ENCODE results near the gene SLC15A1.

The SLC15A1 gene

DNA sequence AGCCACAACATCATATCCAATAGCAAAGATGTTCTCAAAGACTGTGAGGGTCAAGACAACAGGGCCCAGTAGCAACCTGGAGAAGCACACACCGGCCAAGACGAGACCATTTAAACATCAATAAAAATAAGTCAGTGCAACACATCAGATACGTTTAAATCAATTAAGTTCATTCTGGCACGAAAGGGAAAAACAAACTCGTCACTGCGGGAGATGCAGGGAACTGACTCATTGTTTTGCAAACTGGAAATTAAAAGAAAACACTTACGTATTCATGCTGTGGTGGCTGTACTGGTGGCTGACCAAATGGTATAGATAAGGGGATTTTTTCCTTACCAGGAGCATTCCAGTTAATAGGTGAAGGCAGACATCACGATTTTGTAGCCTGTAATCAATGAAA, 26.3 kb upstream of the SLC15A1 start (continued):
- TF ChIP-seq PRDM6 (tag by site-specific recombination; IDR thresholded peaks at IDR 0.05) (peak; percentile 79), ZNF214 (tag by site-specific recombination; IDR thresholded peaks at IDR 0.05; ENCODE audit: borderline replicate concordance) (no peak), ZNF776 (tag by site-specific recombination; IDR thresholded peaks at IDR 0.05; ENCODE audit: borderline replicate concordance) (no peak), YY2 (tag by site-specific recombination; IDR thresholded peaks at IDR 0.05) (no peak), ZNF366 (tag by site-specific recombination; conservative IDR thresholded peaks at IDR 0.05) (no peak), ZNF677 (tag by site-specific recombination; IDR thresholded peaks at IDR 0.05) (no peak), ZNF354C (tag by site-specific recombination; IDR thresholded peaks at IDR 0.05; ENCODE audit: borderline replicate concordance, low read depth) (no peak), ZNF580 (tag by site-specific recombination; IDR thresholded peaks at IDR 0.05) (no peak), ZNF433 (tag by site-specific recombination; IDR thresholded peaks at IDR 0.05; ENCODE audit: low read depth) (no peak), SCRT1 (tag by site-specific recombination; IDR thresholded peaks at IDR 0.05; ENCODE audit: borderline replicate concordance) (no peak), ZBTB7A (tag by site-specific recombination; IDR thresholded peaks at IDR 0.05; ENCODE audit: low read depth) (no peak), ZNF184 (tag by site-specific recombination; IDR thresholded peaks at IDR 0.05) (no peak), ZNF791 (tag by site-specific recombination; IDR thresholded peaks at IDR 0.05) (no peak), ZNF785 (tag by site-specific recombination; IDR thresholded peaks at IDR 0.05) (no peak), ZNF549 (tag by site-specific recombination; IDR thresholded peaks at IDR 0.05) (no peak), ZEB2 (tag by site-specific recombination; IDR thresholded peaks at IDR 0.05) (peak; percentile 54), ZNF624 (tag by site-specific recombination; IDR thresholded peaks at IDR 0.05) (no peak), PRDM1 (tag by site-specific recombination; IDR thresholded peaks at IDR 0.05) (no peak), ZFP41 (tag by site-specific recombination; IDR thresholded peaks at IDR 0.05; ENCODE audit: borderline replicate concordance) (no peak), SCRT2 (tag by site-specific recombination; IDR thresholded peaks at IDR 0.05) (no peak), ZNF211 (tag by site-specific recombination; IDR thresholded peaks at IDR 0.05; ENCODE audit: low read depth) (no peak)
- TF ChIP-seq, protein P1, sequence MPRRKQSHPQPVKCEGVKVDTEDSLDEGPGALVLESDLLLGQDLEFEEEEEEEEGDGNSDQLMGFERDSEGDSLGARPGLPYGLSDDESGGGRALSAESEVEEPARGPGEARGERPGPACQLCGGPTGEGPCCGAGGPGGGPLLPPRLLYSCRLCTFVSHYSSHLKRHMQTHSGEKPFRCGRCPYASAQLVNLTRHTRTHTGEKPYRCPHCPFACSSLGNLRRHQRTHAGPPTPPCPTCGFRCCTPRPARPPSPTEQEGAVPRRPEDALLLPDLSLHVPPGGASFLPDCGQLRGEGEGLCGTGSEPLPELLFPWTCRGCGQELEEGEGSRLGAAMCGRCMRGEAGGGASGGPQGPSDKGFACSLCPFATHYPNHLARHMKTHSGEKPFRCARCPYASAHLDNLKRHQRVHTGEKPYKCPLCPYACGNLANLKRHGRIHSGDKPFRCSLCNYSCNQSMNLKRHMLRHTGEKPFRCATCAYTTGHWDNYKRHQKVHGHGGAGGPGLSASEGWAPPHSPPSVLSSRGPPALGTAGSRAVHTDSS (tag by site-specific recombination; IDR thresholded peaks at IDR 0.05): no peak
- TF ChIP-seq, protein P2, sequence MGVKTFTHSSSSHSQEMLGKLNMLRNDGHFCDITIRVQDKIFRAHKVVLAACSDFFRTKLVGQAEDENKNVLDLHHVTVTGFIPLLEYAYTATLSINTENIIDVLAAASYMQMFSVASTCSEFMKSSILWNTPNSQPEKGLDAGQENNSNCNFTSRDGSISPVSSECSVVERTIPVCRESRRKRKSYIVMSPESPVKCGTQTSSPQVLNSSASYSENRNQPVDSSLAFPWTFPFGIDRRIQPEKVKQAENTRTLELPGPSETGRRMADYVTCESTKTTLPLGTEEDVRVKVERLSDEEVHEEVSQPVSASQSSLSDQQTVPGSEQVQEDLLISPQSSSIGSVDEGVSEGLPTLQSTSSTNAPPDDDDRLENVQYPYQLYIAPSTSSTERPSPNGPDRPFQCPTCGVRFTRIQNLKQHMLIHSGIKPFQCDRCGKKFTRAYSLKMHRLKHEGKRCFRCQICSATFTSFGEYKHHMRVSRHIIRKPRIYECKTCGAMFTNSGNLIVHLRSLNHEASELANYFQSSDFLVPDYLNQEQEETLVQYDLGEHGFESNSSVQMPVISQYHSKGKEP (tag by site-specific recombination; IDR thresholded peaks at IDR 0.05): no peak
- TF ChIP-seq, protein P3, sequence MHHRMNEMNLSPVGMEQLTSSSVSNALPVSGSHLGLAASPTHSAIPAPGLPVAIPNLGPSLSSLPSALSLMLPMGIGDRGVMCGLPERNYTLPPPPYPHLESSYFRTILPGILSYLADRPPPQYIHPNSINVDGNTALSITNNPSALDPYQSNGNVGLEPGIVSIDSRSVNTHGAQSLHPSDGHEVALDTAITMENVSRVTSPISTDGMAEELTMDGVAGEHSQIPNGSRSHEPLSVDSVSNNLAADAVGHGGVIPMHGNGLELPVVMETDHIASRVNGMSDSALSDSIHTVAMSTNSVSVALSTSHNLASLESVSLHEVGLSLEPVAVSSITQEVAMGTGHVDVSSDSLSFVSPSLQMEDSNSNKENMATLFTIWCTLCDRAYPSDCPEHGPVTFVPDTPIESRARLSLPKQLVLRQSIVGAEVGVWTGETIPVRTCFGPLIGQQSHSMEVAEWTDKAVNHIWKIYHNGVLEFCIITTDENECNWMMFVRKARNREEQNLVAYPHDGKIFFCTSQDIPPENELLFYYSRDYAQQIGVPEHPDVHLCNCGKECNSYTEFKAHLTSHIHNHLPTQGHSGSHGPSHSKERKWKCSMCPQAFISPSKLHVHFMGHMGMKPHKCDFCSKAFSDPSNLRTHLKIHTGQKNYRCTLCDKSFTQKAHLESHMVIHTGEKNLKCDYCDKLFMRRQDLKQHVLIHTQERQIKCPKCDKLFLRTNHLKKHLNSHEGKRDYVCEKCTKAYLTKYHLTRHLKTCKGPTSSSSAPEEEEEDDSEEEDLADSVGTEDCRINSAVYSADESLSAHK (tag by site-specific recombination; IDR thresholded peaks at IDR 0.05): no peak

Measured in HEK293 (cell line).